ENCODE data around the gene GSTM5. TPM values are rescaled to one million over a fixed set of nuclear protein-coding genes. Genes with fewer than 3 reads are reported as not detected.
"Not testable (repeated sequence)": the region's sequence is repeated elsewhere in the genome, so short reads cannot be mapped to it uniquely, and the experiment has no call there.

The GSTM5 gene
- 1 to 10 TPM in 2 of 4 donors, under 1 TPM in 1, not detected in 1; 0.85 to 5.0 (median 2.0) TPM for total RNA-seq

GRCh38 chr1:109711593-109712320 is at the start of gene GSTM5:
GSTM5 (plus strand) TSS chr1:109712251; CDS start chr1:109712313, 62 bp downstream.
- peak within 1 kb of the TSS in 2 of 4 donors; percentile 37 to 38 for H3K4me3 ChIP-seq
- peak within 1 kb of the TSS in 1 of 4 donors; percentile 30 for H3K27ac ChIP-seq
- DNase-seq, H3K27me3 ChIP-seq, H3K4me1 ChIP-seq, H3K36me3 ChIP-seq, H3K9me3 ChIP-seq: not testable (repeated sequence)

- Histone ChIP-seq H3K36me3 (peaks cover 0 to 24% (median 0%) of the 10 kb centered on the region in 3 donors), H3K4me1 (peaks cover 0 to 14% (median 2%) of the 10 kb centered on the region in 4 donors), H3K27ac (no peak overlapping the region), H3K27me3 (no peaks in the 10 kb centered on the region), H3K4me3 (no peak overlapping the region), H3K9me3 (no peaks in the 10 kb centered on the region)
- no peak for DNase-seq
- TF ChIP-seq POLR2A (IDR thresholded peaks at IDR 0.05) (no peak), CTCF (IDR thresholded peaks at IDR 0.05) (no peak)
Observed at GRCh38 chr1:109664671-109665070, 47.4 kb upstream of the GSTM5 start.

GRCh38 chr1:109667452-109668122 is 44.5 kb upstream of the GSTM5 start, which contains the start of gene GSTM2:
GSTM2 (plus strand) TSS chr1:109668057; CDS start chr1:109668116, 59 bp downstream.
- peak; percentile 82 to 95 (median 89) for DNase-seq
- peaks cover 0 to 14% (median 2%) of the 10 kb centered on the region in 4 donors for H3K4me1 ChIP-seq
- H3K27me3 ChIP-seq = no peaks in the 10 kb centered on the region
- TF ChIP-seq POLR2A (IDR thresholded peaks at IDR 0.05) (no peak), CTCF (IDR thresholded peaks at IDR 0.05) (no peak)
- H3K36me3 ChIP-seq = no peaks in the 10 kb centered on the region
- peak within 1 kb of the TSS; percentile 36 to 59 (median 54) for H3K4me3 ChIP-seq
- H3K9me3 ChIP-seq = no peaks in the 10 kb centered on the region
- H3K27ac ChIP-seq = peak within 1 kb of the TSS; percentile 7 to 62 (median 57)

- H3K27ac ChIP-seq = peak overlapping the region in 3 of 4 donors; percentile 57 to 62 (median 57)
- no peak for DNase-seq
- no peaks in the 10 kb centered on the region for H3K27me3 ChIP-seq
- TF ChIP-seq CTCF (IDR thresholded peaks at IDR 0.05) (no peak), POLR2A (IDR thresholded peaks at IDR 0.05) (no peak)
- H3K9me3 ChIP-seq = no peaks in the 10 kb centered on the region
- H3K36me3 ChIP-seq = peaks cover 0 to 2% (median 0%) of the 10 kb centered on the region in 3 donors
- peaks cover 0 to 14% (median 2%) of the 10 kb centered on the region in 4 donors for H3K4me1 ChIP-seq
- peak overlapping the region; percentile 36 to 59 (median 54) for H3K4me3 ChIP-seq
Observed at GRCh38 chr1:109668123-109668775, 43.8 kb upstream of the GSTM5 start.

- Histone ChIP-seq H3K36me3 (peaks cover 0 to 5% (median 0%) of the 10 kb centered on the region in 3 donors), H3K27ac (peak overlapping the region in 2 of 4 donors; percentile 14 to 68), H3K9me3 (no peaks in the 10 kb centered on the region), H3K4me1 (peaks cover 0 to 14% (median 2%) of the 10 kb centered on the region in 4 donors), H3K27me3 (no peaks in the 10 kb centered on the region), H3K4me3 (peak overlapping the region in 1 of 4 donors; percentile 16)
- TF ChIP-seq CTCF (IDR thresholded peaks at IDR 0.05) (no peak), POLR2A (IDR thresholded peaks at IDR 0.05) (no peak)
- DNase-seq = peak in 2 of 3 donors; percentile 46 to 69
Observed at GRCh38 chr1:109669246-109669948, 42.7 kb upstream of the GSTM5 start.

GRCh38 chr1:109669949-109670302 is 42.1 kb upstream of the GSTM5 start:
- H3K4me1 ChIP-seq = peaks cover 0 to 14% (median 2%) of the 10 kb centered on the region in 4 donors

More at GRCh38 chr1:109669949-109670302, 42.1 kb upstream of the GSTM5 start:
- not testable (repeated sequence) for H3K27me3 ChIP-seq, H3K36me3 ChIP-seq, H3K4me3 ChIP-seq, DNase-seq, H3K9me3 ChIP-seq
- H3K27ac ChIP-seq = peak overlapping the region in 1 of 4 donors; percentile 39

All from Peyer's patch (tissue), 4 donors.